MCF 10A (cell line): ENCODE results near the gene MOGAT3. TPM values are rescaled to one million over a fixed set of nuclear protein-coding genes. Genes with fewer than 3 reads are reported as not detected.
"Not testable (repeated sequence)": the region's sequence is repeated elsewhere in the genome, so short reads cannot be mapped to it uniquely, and the experiment has no call there.

ENCODE experiments used
- BruUV-seq: library from RNA; stranded (reverse); fragments of 400-500 nt; replicated peaks from 2 replicates; lab custom pipeline; 2021; lab: Mats Ljungman, UMichigan
- CTCF ChIA-PET: fragments of 300-600 bp; sonication (Branson Sonifier 250); formaldehyde crosslinking; extraction: SDS; loops from one replicate; lab custom pipeline; 2021; ENCODE audit warnings: antibody characterized with exemption, inconsistent platforms; lab: Yijun Ruan, JAX
- POLR2A ChIA-PET: fragments of 300-600, 350-650 bp; sonication (Branson Sonifier 250); formaldehyde crosslinking; extraction: SDS; loops from one replicate; lab custom pipeline; 2020; ENCODE audit warnings: antibody characterized with exemption, inconsistent platforms; lab: Yijun Ruan, JAX
- DNase-seq: peaks from one replicate; pipeline ENCODE4 v3.0.0-alpha.2; 2018; ENCODE audit not compliant: unreplicated experiment
- H3K27ac Mint-ChIP-seq: one replicate; pipeline ENCODE4 v1.8.0; 2022; ENCODE audit warnings: mild to moderate bottlenecking, low read depth, mixed read lengths; ENCODE audit not compliant: unreplicated experiment
- H3K27me3 Mint-ChIP-seq: one replicate; pipeline ENCODE4 v1.8.0; 2022; ENCODE audit warnings: mixed read lengths; ENCODE audit not compliant: insufficient read depth, unreplicated experiment
- H3K36me3 Mint-ChIP-seq: one replicate; pipeline ENCODE4 v1.8.0; 2022; ENCODE audit warnings: mild to moderate bottlenecking, moderate library complexity, mixed read lengths; ENCODE audit not compliant: insufficient read depth, unreplicated experiment
- H3K4me1 Mint-ChIP-seq: one replicate; pipeline ENCODE4 v1.8.0; 2022; ENCODE audit warnings: mixed read lengths; ENCODE audit not compliant: insufficient read depth, unreplicated experiment
- H3K4me3 Mint-ChIP-seq: one replicate; pipeline ENCODE4 v1.8.0; 2022; ENCODE audit warnings: mild to moderate bottlenecking, moderate library complexity, mixed read lengths; ENCODE audit not compliant: unreplicated experiment
- H3K9me3 Mint-ChIP-seq: one replicate; pipeline ENCODE4 v1.8.0; 2022; ENCODE audit warnings: mixed read lengths; ENCODE audit not compliant: unreplicated experiment
- CTCF ChIP-seq: fragments of 200-600 bp; IDR thresholded peaks from one replicate; pipeline ENCODE4 v1.8.0; 2022; ENCODE audit warnings: antibody characterized with exemption, mild to moderate bottlenecking; ENCODE audit not compliant: unreplicated experiment
- intact Hi-C: fragments of 100-400 bp; cut with micrococcal nuclease; formaldehyde crosslinking; loops from 2 replicates; pipeline ENCODE4 v1.14.1; 2022
- total RNA-seq: library from RNA; stranded (reverse); gene quantifications from 2 replicates; pipeline ENCODE4 v1.2.3, GENCODE V29; 2022

MOGAT3 gene
- total RNA-seq, 1 experiment from 2014 or later = not detected

GRCh38 chr7:101202603-101202918 is 1.7 kb upstream of the MOGAT3 start:
- no peaks in the 10 kb centered on the region for H3K4me1 Mint-ChIP-seq
- no peak overlapping the region for H3K4me3 Mint-ChIP-seq
- no peak for DNase-seq
- POLR2A ChIA-PET = no interaction called here
- H3K27ac Mint-ChIP-seq = no peak overlapping the region
- H3K27me3 Mint-ChIP-seq = peaks cover 12% of the 10 kb centered on the region
- H3K9me3 Mint-ChIP-seq = no peaks in the 10 kb centered on the region
- CTCF ChIA-PET = interaction anchor here (0.8 to 3.5 kb wide), 3 partner anchors 10 to 80 kb away, joined by 3 to 22 read pairs (median 3); no protein-coding TSS in a partner anchor
- intact Hi-C loops = no loop called here
- H3K36me3 Mint-ChIP-seq = peaks cover 9% of the 10 kb centered on the region
- no TSS peak for BruUV-seq
- TF ChIP-seq CTCF = no peak

GRCh38 chr7:101201695-101202602 is 1.1 kb upstream of the MOGAT3 start:
- H3K36me3 Mint-ChIP-seq = peaks cover 6% of the 10 kb centered on the region
- DNase-seq = no peak
- no peak overlapping the region for H3K4me3 Mint-ChIP-seq
- CTCF ChIA-PET = interaction anchor here (0.7 to 3.5 kb wide), 5 partner anchors 10 to 81 kb away, joined by 3 to 22 read pairs (median 3); no protein-coding TSS in a partner anchor
- no peak overlapping the region for H3K27ac Mint-ChIP-seq
- no peak for TF ChIP-seq CTCF
- no peaks in the 10 kb centered on the region for H3K4me1 Mint-ChIP-seq
- H3K27me3 Mint-ChIP-seq = peaks cover 12% of the 10 kb centered on the region
- POLR2A ChIA-PET = no interaction called here
- BruUV-seq = no TSS peak
- H3K9me3 Mint-ChIP-seq = no peaks in the 10 kb centered on the region
- intact Hi-C loops = no loop called here

GRCh38 chr7:101200504-101200861 is 353 bp downstream of the MOGAT3 start:
- H3K4me1 Mint-ChIP-seq = no peaks in the 10 kb centered on the region
- H3K36me3 Mint-ChIP-seq = no peaks in the 10 kb centered on the region
- CTCF ChIA-PET = interaction anchor here (0.6 to 1.2 kb wide), 3 partner anchors 8 to 17 kb away, joined by 3 to 4 read pairs (median 3); partner anchors contain the start of genes PLOD3 and ZNHIT1
- H3K9me3 Mint-ChIP-seq = no peaks in the 10 kb centered on the region
- no TSS peak for BruUV-seq
- no peak for TF ChIP-seq CTCF
- no peak for DNase-seq
- intact Hi-C loops = no loop called here
- no peak overlapping the region for H3K4me3 Mint-ChIP-seq
- H3K27me3 Mint-ChIP-seq = peaks cover 12% of the 10 kb centered on the region
- H3K27ac Mint-ChIP-seq = no peak overlapping the region
- POLR2A ChIA-PET = no interaction called here

- POLR2A ChIA-PET, H3K4me1 Mint-ChIP-seq, BruUV-seq, H3K4me3 Mint-ChIP-seq, H3K36me3 Mint-ChIP-seq, DNase-seq, H3K27ac Mint-ChIP-seq, intact Hi-C loops, H3K9me3 Mint-ChIP-seq: not testable (repeated sequence)
- H3K27me3 Mint-ChIP-seq = peaks cover 12% of the 10 kb centered on the region
- CTCF ChIA-PET = interaction anchor here (0.6 to 0.9 kb wide), 3 partner anchors 17 to 31 kb away, joined by 3 to 4 read pairs (median 4); no protein-coding TSS in a partner anchor
Observed at GRCh38 chr7:101199522-101199921, 1.3 kb downstream of the MOGAT3 start.
